NCI-H2227 (cell line): ENCODE results near the gene MYADM.
"Not testable (repeated sequence)": the region's sequence is repeated elsewhere in the genome, so short reads cannot be mapped to it uniquely, and the experiment has no call there.

Experiments used
- DNase-seq: peaks from one replicate; lab custom pipeline; 2025; ENCODE audit not compliant: unreplicated experiment; lab: John Stamatoyannopoulos, UW

MYADM gene

GRCh38 chr19:53867225-53868090 is at the start of gene MYADM:
MYADM (plus strand) TSS chr19:53867883; CDS start chr19:53873530, 5,647 bp downstream.
- peak; percentile 100 for DNase-seq

- DNase-seq = peak; percentile 57
Measured at GRCh38 chr19:53818756-53819155, 48.9 kb upstream of the MYADM start.

GRCh38 chr19:53819861-53820260 is 47.8 kb upstream of the MYADM start:
- DNase-seq = no peak

- no peak for DNase-seq
Measured at GRCh38 chr19:53823380-53824120, 44.1 kb upstream of the MYADM start.

- no peak for DNase-seq
Measured at GRCh38 chr19:53824134-53824611, 43.5 kb upstream of the MYADM start, which contains the start of gene NLRP12. NLRP12 (minus strand) TSS chr19:53824314; CDS start chr19:53824174, 140 bp downstream.

- DNase-seq = no peak
Measured at GRCh38 chr19:53826876-53827275, 40.8 kb upstream of the MYADM start.

- no peak for DNase-seq
Measured at GRCh38 chr19:53828531-53828930, 39.2 kb upstream of the MYADM start.

- DNase-seq = not testable (repeated sequence)
Measured at GRCh38 chr19:53832861-53833260, 34.8 kb upstream of the MYADM start.

- not testable (repeated sequence) for DNase-seq
Measured at GRCh38 chr19:53838446-53838845, 29.2 kb upstream of the MYADM start.

- not testable (repeated sequence) for DNase-seq
Measured at GRCh38 chr19:53840241-53840640, 27.4 kb upstream of the MYADM start.

- not testable (repeated sequence) for DNase-seq
Measured at GRCh38 chr19:53840914-53841313, 26.8 kb upstream of the MYADM start.

- no peak for DNase-seq
Measured at GRCh38 chr19:53844849-53845246, 22.8 kb upstream of the MYADM start.

- no peak for DNase-seq
Measured at GRCh38 chr19:53847555-53847954, 20.1 kb upstream of the MYADM start.

GRCh38 chr19:53849237-53849676 is 18.4 kb upstream of the MYADM start:
- DNase-seq = no peak

GRCh38 chr19:53853707-53854106 is 14.0 kb upstream of the MYADM start:
- DNase-seq = no peak

GRCh38 chr19:53864308-53864836 is 3.3 kb upstream of the MYADM start:
- DNase-seq = no peak

- no peak for DNase-seq
Measured at GRCh38 chr19:53865523-53865917, 2.2 kb upstream of the MYADM start.

GRCh38 chr19:53865918-53866864 is 1.5 kb upstream of the MYADM start:
- DNase-seq = peak; percentile 95

GRCh38 chr19:53866865-53867224 is 838 bp upstream of the MYADM start:
- peak; percentile 77 for DNase-seq

- peak; percentile 81 for DNase-seq
Measured at GRCh38 chr19:53868091-53868891, 608 bp downstream of the MYADM start.
